NOMO-1 treated with dmso at 0.1 percent for 144 hours (cell line): Measurements from ENCODE around the gene TSPAN9.

Source experiments
- DNase-seq: peaks from one replicate; lab custom pipeline; 2025; ENCODE audit not compliant: unreplicated experiment; lab: John Stamatoyannopoulos, UW

Gene TSPAN9

GRCh38 chr12:3098436-3098835 lies 21.3 kb downstream of the TSPAN9 start:
- no peak for DNase-seq

- DNase-seq, result no peak
These were observed 22.0 kb downstream of the TSPAN9 start for GRCh38 chr12:3099146-3099545.

GRCh38 chr12:3101309-3102024 lies 24.3 kb downstream of the TSPAN9 start:
- DNase-seq, result no peak

GRCh38 chr12:3102771-3103410 lies 25.7 kb downstream of the TSPAN9 start:
- DNase-seq, result no peak

GRCh38 chr12:3103806-3104205 lies 26.6 kb downstream of the TSPAN9 start:
- no peak for DNase-seq

GRCh38 chr12:3105690-3106479 lies 28.7 kb downstream of the TSPAN9 start:
- no peak for DNase-seq

GRCh38 chr12:3106579-3106978 lies 29.4 kb downstream of the TSPAN9 start:
- DNase-seq, result no peak

- no peak for DNase-seq
These were observed 29.9 kb downstream of the TSPAN9 start for GRCh38 chr12:3107071-3107583.

- no peak for DNase-seq
These were observed 30.8 kb downstream of the TSPAN9 start for GRCh38 chr12:3107954-3108353.

GRCh38 chr12:3110578-3110977 lies 33.4 kb downstream of the TSPAN9 start:
- no peak for DNase-seq

- DNase-seq, result no peak
These were observed 36.6 kb downstream of the TSPAN9 start for GRCh38 chr12:3113671-3114325.

GRCh38 chr12:3114671-3115070 lies 37.5 kb downstream of the TSPAN9 start:
- DNase-seq, result no peak

- no peak for DNase-seq
These were observed 37.9 kb downstream of the TSPAN9 start for GRCh38 chr12:3115078-3115477.

- no peak for DNase-seq
These were observed 39.1 kb downstream of the TSPAN9 start for GRCh38 chr12:3116106-3116844.

- no peak for DNase-seq
These were observed 40.0 kb downstream of the TSPAN9 start for GRCh38 chr12:3117144-3117581.

GRCh38 chr12:3117591-3118015 lies 40.4 kb downstream of the TSPAN9 start:
- DNase-seq, result no peak

GRCh38 chr12:3119192-3119755 lies 42.1 kb downstream of the TSPAN9 start:
- no peak for DNase-seq

- no peak for DNase-seq
These were observed 42.8 kb downstream of the TSPAN9 start for GRCh38 chr12:3119756-3120601.

- no peak for DNase-seq
These were observed 43.5 kb downstream of the TSPAN9 start for GRCh38 chr12:3120701-3121100.
